Naive B cell (primary cell): ENCODE measurements around the gene COPE. TPM values are rescaled to one million over a fixed set of nuclear protein-coding genes. Genes with fewer than 3 reads are reported as not detected.

Source experiments
- ATAC-seq, 2 donors: fragments of 150-1000 bp; cut with Tn5 transposase; 2 replicates each; pipeline ENCODE4 v1.10.0; 2021; ENCODE audit warnings: low read depth in 2 of 2, mild to moderate bottlenecking in 2 of 2, moderate library complexity in 2 of 2
- DNase-seq: peaks from one replicate; pipeline ENCODE4 v3.0.0; 2022
- H3K27ac Mint-ChIP-seq, 6 donors: one replicate each; pipeline ENCODE4 v1.8.0; 2020 to 2022; ENCODE audit warnings: mild to moderate bottlenecking in 6 of 6, mixed read lengths in 6 of 6, moderate library complexity in 5 of 6, inconsistent platforms in 2 of 6
- H3K27me3 Mint-ChIP-seq, 3 donors: one replicate each; pipeline ENCODE4 v1.8.0; 2021 to 2022; ENCODE audit warnings: mixed read lengths in 3 of 3, mild to moderate bottlenecking in 1 of 3
- H3K36me3 Mint-ChIP-seq, 2 donors: one replicate each; pipeline ENCODE4 v1.8.0; 2020 to 2022; ENCODE audit warnings: mixed read lengths in 2 of 2, inconsistent platforms in 1 of 2, mild to moderate bottlenecking in 1 of 2
- H3K4me1 Mint-ChIP-seq, 3 donors: one replicate each; pipeline ENCODE4 v1.8.0; 2020 to 2022; ENCODE audit warnings: mixed read lengths in 3 of 3, inconsistent platforms in 1 of 3, mild to moderate bottlenecking in 1 of 3, moderate library complexity in 1 of 3
- H3K4me3 Mint-ChIP-seq, 8 donors: one replicate each; pipeline ENCODE4 v1.8.0; 2020 to 2022; ENCODE audit warnings: mild to moderate bottlenecking in 8 of 8, mixed read lengths in 8 of 8, moderate library complexity in 8 of 8, inconsistent platforms in 2 of 8
- H3K9me3 Mint-ChIP-seq, 7 donors: one replicate each; pipeline ENCODE4 v1.8.0; 2020 to 2022; ENCODE audit warnings: mixed read lengths in 7 of 7, mild to moderate bottlenecking in 5 of 7, inconsistent platforms in 2 of 7, moderate library complexity in 1 of 7
- polyA plus RNA-seq, 6 donors: library from polyadenylated mRNA; unstranded; fragments of 300-500 nt; fragmentation: Illumina TruSeq; gene quantifications; one replicate each; pipeline ENCODE4 v1.2.3, GENCODE V29; 2021; ENCODE audit warnings: low read depth in 6 of 6

Gene COPE
- polyA plus RNA-seq, 6 donors from 2014 or later, result 204 to 322 (median 251) TPM

DNA sequence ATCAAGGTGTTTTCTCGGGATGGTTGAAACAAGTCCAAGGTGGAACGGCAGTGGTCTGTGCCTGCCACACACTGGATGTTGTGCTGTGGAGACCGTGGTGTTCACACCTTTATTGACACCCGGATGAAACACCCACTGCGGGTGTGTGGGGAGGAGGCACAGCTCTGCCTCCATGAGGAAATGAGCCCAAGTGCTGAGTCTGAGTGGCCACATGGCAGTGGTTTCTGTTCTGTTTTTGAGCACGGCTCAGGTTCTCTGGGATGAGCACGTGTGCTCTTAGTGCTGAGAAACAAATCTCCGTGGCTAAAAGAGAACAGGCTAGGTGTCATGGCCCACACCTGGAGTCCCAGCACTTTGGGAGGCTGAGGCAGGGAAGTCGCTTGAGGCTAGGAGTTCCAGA, 58.0 kb downstream of the COPE start:
- ATAC-seq (peak; percentile 56 to 67), DNase-seq (no peak)
- Mint-ChIP-seq H3K27ac (peak overlapping the region in 1 of 6 donors; percentile 38), H3K9me3 (no peaks in the 10 kb centered on the region), H3K27me3 (no peaks in the 10 kb centered on the region), H3K4me3 (no peak overlapping the region), H3K4me1 (peaks cover 0 to 6% (median 3%) of the 10 kb centered on the region in 3 donors), H3K36me3 (peaks cover 0 to 15% of the 10 kb centered on the region in 2 donors)

- no peak overlapping the region for H3K4me3 Mint-ChIP-seq
- no peak for DNase-seq
- H3K4me1 Mint-ChIP-seq, result peaks cover 0 to 6% (median 3%) of the 10 kb centered on the region in 3 donors
- H3K9me3 Mint-ChIP-seq, result no peaks in the 10 kb centered on the region
- no peak overlapping the region for H3K27ac Mint-ChIP-seq
- H3K27me3 Mint-ChIP-seq, result no peaks in the 10 kb centered on the region
- no peak for ATAC-seq
- H3K36me3 Mint-ChIP-seq, result peaks cover 0 to 15% of the 10 kb centered on the region in 2 donors
Observed at GRCh38 chr19:18860725-18861124, 58.5 kb downstream of the COPE start.

- H3K9me3 Mint-ChIP-seq, result no peaks in the 10 kb centered on the region
- H3K27me3 Mint-ChIP-seq, result no peaks in the 10 kb centered on the region
- H3K36me3 Mint-ChIP-seq, result peaks cover 0 to 17% of the 10 kb centered on the region in 2 donors
- H3K4me3 Mint-ChIP-seq, result no peak overlapping the region
- no peak overlapping the region for H3K27ac Mint-ChIP-seq
- DNase-seq (no peak), ATAC-seq (no peak)
- H3K4me1 Mint-ChIP-seq, result peaks cover 0 to 6% (median 3%) of the 10 kb centered on the region in 3 donors
Observed at GRCh38 chr19:18860302-18860700, 58.9 kb downstream of the COPE start.

DNA sequence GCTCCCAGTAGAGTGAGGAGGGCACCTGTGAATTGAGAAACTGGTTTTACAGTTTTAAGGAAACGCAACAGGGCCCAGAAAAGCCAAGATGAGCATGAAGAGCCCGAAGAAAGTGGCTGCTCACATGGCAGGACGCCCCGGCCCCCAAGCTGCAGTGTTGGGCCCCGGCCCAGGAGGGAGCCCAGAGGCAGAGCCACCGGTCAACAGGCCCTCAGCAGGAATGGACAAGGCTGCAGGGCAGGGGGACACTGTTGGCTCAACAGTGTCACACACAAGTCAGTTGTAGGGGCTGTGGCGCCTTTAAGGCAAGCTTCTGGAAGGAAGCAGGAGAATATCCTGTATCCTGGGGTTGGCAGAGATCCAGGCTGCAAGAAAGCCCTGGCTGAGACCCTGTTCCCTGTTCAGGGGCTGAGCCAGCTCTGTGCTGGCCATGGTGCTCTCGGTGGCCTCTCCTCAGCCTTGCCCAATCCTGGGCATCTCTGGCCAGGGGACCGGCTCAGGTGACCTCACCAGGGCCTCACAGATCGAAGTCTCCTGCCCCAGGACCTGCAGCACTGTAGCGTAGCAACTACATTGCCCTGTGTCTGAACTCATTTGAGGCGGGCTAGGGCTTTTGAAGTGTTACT, 59.4 kb downstream of the COPE start:
- Mint-ChIP-seq H3K36me3 (peaks cover 0 to 19% of the 10 kb centered on the region in 2 donors), H3K27me3 (no peaks in the 10 kb centered on the region), H3K4me1 (peaks cover 0 to 6% (median 3%) of the 10 kb centered on the region in 3 donors), H3K27ac (no peak overlapping the region), H3K4me3 (no peak overlapping the region), H3K9me3 (no peaks in the 10 kb centered on the region)
- ATAC-seq (no peak), DNase-seq (no peak)

DNA sequence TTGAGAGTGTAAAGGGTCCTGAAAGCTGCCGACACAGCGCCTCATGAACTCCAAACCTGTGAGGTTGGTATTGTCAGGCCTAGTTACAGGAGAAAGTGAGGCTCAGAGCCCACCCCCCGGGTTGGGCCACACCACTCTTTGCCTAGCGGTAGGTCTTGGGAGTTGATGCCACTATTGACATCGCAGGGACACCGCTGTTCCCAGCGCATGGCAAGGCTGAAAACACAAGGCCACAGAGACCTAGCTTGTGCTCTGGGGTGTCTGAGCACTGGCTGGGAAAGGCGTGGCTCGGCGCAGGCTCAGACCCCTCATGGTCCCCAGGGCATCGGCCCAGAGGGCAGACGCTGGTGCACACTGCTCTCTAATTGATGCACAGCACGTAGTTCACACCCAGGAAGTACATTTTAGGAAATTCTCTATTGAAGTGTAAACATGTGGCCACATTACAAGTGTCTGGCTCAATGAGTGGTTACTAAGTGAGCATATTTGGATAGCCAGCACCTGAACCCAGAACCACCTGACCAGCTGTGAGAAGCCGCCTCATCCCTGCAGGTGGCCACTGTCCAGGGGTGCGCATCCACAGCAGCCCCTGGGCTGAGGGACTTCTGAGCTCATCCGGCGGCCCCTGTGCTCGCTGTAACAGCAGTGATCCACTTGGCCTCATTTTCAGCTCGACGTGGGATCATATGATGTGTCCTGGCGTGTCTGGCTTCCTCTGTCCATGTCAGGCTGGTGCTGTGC, 60.1 kb downstream of the COPE start:
- ATAC-seq (no peak), DNase-seq (no peak)
- Mint-ChIP-seq H3K27me3 (no peaks in the 10 kb centered on the region), H3K27ac (no peak overlapping the region), H3K4me1 (peaks cover 0 to 6% (median 3%) of the 10 kb centered on the region in 3 donors), H3K36me3 (peaks cover 0 to 19% of the 10 kb centered on the region in 2 donors), H3K4me3 (no peak overlapping the region), H3K9me3 (no peaks in the 10 kb centered on the region)

GRCh38 chr19:18857223-18857622, 62.0 kb downstream of the COPE start:
- Mint-ChIP-seq H3K27me3 (no peaks in the 10 kb centered on the region), H3K36me3 (peaks cover 0 to 23% of the 10 kb centered on the region in 2 donors), H3K9me3 (no peaks in the 10 kb centered on the region), H3K4me1 (peaks cover 0 to 11% (median under 1%) of the 10 kb centered on the region in 3 donors), H3K27ac (no peak overlapping the region), H3K4me3 (no peak overlapping the region)
- DNase-seq (no peak), ATAC-seq (no peak)

- ATAC-seq, result no peak
- Mint-ChIP-seq H3K36me3 (peaks cover 0 to 19% of the 10 kb centered on the region in 2 donors), H3K27me3 (no peaks in the 10 kb centered on the region), H3K4me1 (peaks cover 0 to 11% (median 0%) of the 10 kb centered on the region in 3 donors), H3K4me3 (peak overlapping the region in 1 of 8 donors; percentile 35), H3K27ac (peak overlapping the region in 1 of 6 donors; percentile 18), H3K9me3 (no peaks in the 10 kb centered on the region)
- no peak for DNase-seq
Observed at GRCh38 chr19:18856385-18857126, 62.6 kb downstream of the COPE start.

DNA sequence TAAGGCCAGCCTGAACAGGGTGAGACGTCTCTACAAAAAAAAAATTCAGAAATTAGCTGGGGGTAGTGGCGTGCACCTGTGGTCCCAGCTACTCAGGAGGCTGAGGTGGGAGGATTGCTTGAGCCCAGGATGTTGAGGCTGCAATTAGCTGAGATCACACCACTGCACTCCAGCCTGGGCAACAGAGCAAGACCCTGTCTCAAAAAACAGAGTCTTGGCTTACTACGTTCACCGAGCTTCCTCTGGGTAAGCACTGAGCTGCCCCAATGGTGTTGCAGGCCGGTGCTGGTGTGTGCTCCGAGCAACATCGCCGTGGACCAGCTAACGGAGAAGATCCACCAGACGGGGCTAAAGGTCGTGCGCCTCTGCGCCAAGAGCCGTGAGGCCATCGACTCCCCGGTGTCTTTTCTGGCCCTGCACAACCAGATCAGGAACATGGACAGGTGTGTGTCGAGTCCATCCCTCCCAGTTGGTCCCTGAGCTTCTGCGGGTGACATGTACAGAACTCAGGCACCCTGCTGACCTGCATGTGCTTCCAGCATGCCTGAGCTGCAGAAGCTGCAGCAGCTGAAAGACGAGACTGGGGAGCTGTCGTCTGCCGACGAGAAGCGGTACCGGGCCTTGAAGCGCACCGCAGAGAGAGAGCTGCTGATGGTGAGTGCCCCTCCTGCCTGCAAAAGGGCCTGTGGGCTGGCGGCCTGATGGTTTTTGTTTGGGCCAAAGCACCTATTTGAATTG, 63.4 kb downstream of the COPE start:
- peaks cover 0 to 4% (median 0%) of the 10 kb centered on the region in 3 donors for H3K4me1 Mint-ChIP-seq
- no peak overlapping the region for H3K27ac Mint-ChIP-seq
- H3K36me3 Mint-ChIP-seq, result peaks cover 0 to 19% of the 10 kb centered on the region in 2 donors
- DNase-seq, result no peak
- no peaks in the 10 kb centered on the region for H3K27me3 Mint-ChIP-seq
- no peak for ATAC-seq
- no peaks in the 10 kb centered on the region for H3K9me3 Mint-ChIP-seq
- H3K4me3 Mint-ChIP-seq, result no peak overlapping the region

DNA sequence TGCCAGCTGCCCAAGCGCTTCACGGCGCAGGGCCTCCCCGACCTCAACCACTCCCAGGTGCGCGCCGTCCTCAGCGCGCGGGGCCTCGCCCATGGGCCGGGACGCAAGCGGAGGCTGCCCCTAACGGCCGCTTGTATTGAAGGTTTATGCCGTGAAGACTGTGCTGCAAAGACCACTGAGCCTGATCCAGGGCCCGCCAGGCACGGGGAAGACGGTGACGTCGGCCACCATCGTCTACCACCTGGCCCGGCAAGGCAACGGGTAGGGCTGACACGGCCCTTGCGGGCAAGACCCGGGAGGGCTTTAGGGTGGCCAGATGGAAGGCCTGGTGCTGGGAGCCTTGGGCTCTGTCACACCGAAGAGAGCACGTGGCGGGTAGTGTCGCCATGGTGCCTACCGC, 64.2 kb downstream of the COPE start:
- Mint-ChIP-seq H3K4me3 (no peak overlapping the region), H3K27ac (no peak overlapping the region), H3K36me3 (peaks cover 0 to 19% of the 10 kb centered on the region in 2 donors), H3K9me3 (no peaks in the 10 kb centered on the region), H3K27me3 (no peaks in the 10 kb centered on the region), H3K4me1 (peaks cover 4% of the 10 kb centered on the region in 3 donors)
- ATAC-seq, result no peak
- no peak for DNase-seq

- H3K4me1 Mint-ChIP-seq, result peaks cover 12 to 14% (median 13%) of the 10 kb centered on the region in 3 donors
- H3K27me3 Mint-ChIP-seq, result no peaks in the 10 kb centered on the region
- ATAC-seq (no peak), DNase-seq (no peak)
- no peaks in the 10 kb centered on the region for H3K9me3 Mint-ChIP-seq
- peaks cover 0 to 19% of the 10 kb centered on the region in 2 donors for H3K36me3 Mint-ChIP-seq
- peak overlapping the region in 3 of 6 donors; percentile 16 to 85 (median 59) for H3K27ac Mint-ChIP-seq
- H3K4me3 Mint-ChIP-seq, result no peak overlapping the region
Observed at GRCh38 chr19:18853755-18854427, 65.3 kb downstream of the COPE start.

DNA sequence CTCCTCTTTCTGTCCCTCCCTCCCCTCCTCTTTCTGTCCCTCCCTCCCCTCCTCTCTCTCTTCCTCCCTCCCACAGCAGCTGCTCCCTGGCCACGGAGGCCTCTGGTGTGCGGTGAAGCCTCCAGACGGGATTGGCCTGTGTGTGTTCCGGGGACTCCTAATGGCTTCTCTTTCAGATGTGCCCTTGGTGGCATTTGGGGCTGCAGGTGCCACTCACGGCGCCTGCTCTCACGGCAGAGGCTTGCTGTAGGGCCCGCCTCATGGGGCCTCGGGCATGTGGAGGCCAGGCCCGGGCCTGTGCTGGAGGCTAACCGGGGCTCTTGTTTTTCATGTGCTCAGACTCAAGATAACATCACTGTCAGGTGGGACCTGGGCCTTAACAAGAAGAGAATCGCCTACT, 66.5 kb downstream of the COPE start:
- Mint-ChIP-seq H3K9me3 (no peaks in the 10 kb centered on the region), H3K4me1 (peaks cover 18 to 23% (median 21%) of the 10 kb centered on the region in 3 donors), H3K27me3 (no peaks in the 10 kb centered on the region), H3K36me3 (peaks cover 0 to 10% of the 10 kb centered on the region in 2 donors), H3K27ac (no peak overlapping the region), H3K4me3 (no peak overlapping the region)
- no peak for ATAC-seq
- DNase-seq, result no peak

DNA sequence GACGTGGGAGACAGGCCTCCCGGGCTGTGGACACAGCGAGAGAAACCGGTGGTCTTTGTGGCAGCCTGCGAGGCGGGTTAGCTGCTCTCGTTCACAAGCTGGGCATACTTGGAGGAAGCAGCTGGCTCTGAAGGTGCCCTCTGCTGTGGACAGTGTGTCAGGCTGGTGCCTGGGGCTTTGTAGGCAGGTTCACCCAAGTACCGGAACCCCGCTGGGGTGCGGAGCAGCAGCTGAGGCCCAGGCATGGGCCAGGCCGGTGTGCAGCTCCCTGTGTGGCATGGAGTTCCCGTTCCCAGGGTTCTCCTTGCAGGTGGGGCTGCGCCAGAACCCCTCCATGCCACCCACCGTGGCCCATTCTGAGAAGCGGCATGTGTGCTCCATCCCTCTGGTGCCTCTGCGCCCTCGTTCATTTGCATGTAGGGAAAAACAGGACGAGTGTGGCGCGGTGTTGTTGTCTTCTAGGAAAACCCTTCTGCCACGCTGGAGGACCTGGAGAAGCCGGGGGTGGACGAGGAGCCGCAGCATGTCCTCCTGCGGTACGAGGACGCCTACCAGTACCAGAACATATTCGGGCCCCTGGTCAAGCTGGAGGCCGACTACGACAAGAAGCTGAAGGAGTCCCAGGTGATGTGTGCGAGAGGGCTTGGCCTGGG, 67.4 kb downstream of the COPE start:
- H3K4me1 Mint-ChIP-seq, result peaks cover 26 to 31% (median 29%) of the 10 kb centered on the region in 3 donors
- no peaks in the 10 kb centered on the region for H3K9me3 Mint-ChIP-seq
- H3K36me3 Mint-ChIP-seq, result peaks cover 0 to 10% of the 10 kb centered on the region in 2 donors

More for the DNA sequence above, 67.4 kb downstream of the COPE start:
- DNase-seq (no peak), ATAC-seq (no peak)
- H3K4me3 Mint-ChIP-seq, result no peak overlapping the region
- no peaks in the 10 kb centered on the region for H3K27me3 Mint-ChIP-seq
- H3K27ac Mint-ChIP-seq, result no peak overlapping the region
